ENCODE measurements around the gene CST9L. TPM values are rescaled to one million over a fixed set of nuclear protein-coding genes. Genes with fewer than 3 reads are reported as not detected.

Gene CST9L
- total and polyA plus RNA-seq, 11 donors: not detected

GRCh38 chr20:23547613-23548012, 20.7 kb downstream of the CST9L start:
- intact Hi-C loops (cut with DNase I): no loop called here
- 71 to 80% (median 75%) methylated on average over 5 of the region's 5 CpGs for WGBS, 4 donors
- Histone ChIP-seq H3K4me3 (no peak overlapping the region), H3K36me3 (no peaks in the 10 kb centered on the region), H3K27ac (no peak overlapping the region), H3K4me1 (no peaks in the 10 kb centered on the region), H3K27me3 (peaks cover 0 to 13% (median 0%) of the 10 kb centered on the region in 9 donors), H3K9me3 (no peaks in the 10 kb centered on the region)
- TF ChIP-seq CTCF (IDR thresholded peaks at IDR 0.05): no peak
- no peak for TF ChIP-seq POLR2A (IDR thresholded peaks at IDR 0.05)
- ATAC-seq: no peak
- DNase-seq: no peak

GRCh38 chr20:23546435-23547144, 21.7 kb downstream of the CST9L start:
- WGBS, 4 donors: 82 to 87% (median 86%) methylated on average over 10 to 12 of the region's 12 CpGs
- no peak overlapping the region for H3K27ac ChIP-seq
- no peak for DNase-seq
- intact Hi-C loops (cut with DNase I): no loop called here
- no peak overlapping the region for H3K4me3 ChIP-seq
- TF ChIP-seq POLR2A (IDR thresholded peaks at IDR 0.05) (no peak), CTCF (IDR thresholded peaks at IDR 0.05) (no peak)
- H3K4me1 ChIP-seq: no peaks in the 10 kb centered on the region
- ATAC-seq: no peak
- H3K36me3 ChIP-seq: no peaks in the 10 kb centered on the region
- H3K9me3 ChIP-seq: no peaks in the 10 kb centered on the region
- peaks cover 0 to 13% (median 0%) of the 10 kb centered on the region in 9 donors for H3K27me3 ChIP-seq

- H3K27me3 ChIP-seq: peaks cover 0 to 3% (median 0%) of the 10 kb centered on the region in 9 donors
- TF ChIP-seq CTCF (IDR thresholded peaks at IDR 0.05) (no peak), POLR2A (IDR thresholded peaks at IDR 0.05) (no peak)
- H3K36me3 ChIP-seq: no peaks in the 10 kb centered on the region
- intact Hi-C loops (cut with DNase I): no loop called here
- H3K9me3 ChIP-seq: no peaks in the 10 kb centered on the region
- DNase-seq (no peak), ATAC-seq (no peak)
- H3K4me3 ChIP-seq: no peak overlapping the region
- H3K4me1 ChIP-seq: no peaks in the 10 kb centered on the region
- 89 to 99% (median 95%) methylated on average over 6 of the region's 6 CpGs for WGBS, 4 donors
- H3K27ac ChIP-seq: no peak overlapping the region
These were observed 24.2 kb downstream of the CST9L start for GRCh38 chr20:23544133-23544532.

- intact Hi-C loops (cut with DNase I): no loop called here
- no peaks in the 10 kb centered on the region for H3K9me3 ChIP-seq
- TF ChIP-seq POLR2A (IDR thresholded peaks at IDR 0.05) (no peak), CTCF (IDR thresholded peaks at IDR 0.05) (no peak)
- DNase-seq (no peak), ATAC-seq (no peak)
- no peaks in the 10 kb centered on the region for H3K4me1 ChIP-seq
- 47 to 54% (median 49%) methylated on average over 4 to 5 of the region's 5 CpGs for WGBS, 4 donors
- no peak overlapping the region for H3K27ac ChIP-seq
- peaks cover 0 to 3% (median 0%) of the 10 kb centered on the region in 9 donors for H3K27me3 ChIP-seq
- no peak overlapping the region for H3K4me3 ChIP-seq
- no peaks in the 10 kb centered on the region for H3K36me3 ChIP-seq
These were observed 25.5 kb downstream of the CST9L start for GRCh38 chr20:23542801-23543200.

Measured in heart left ventricle (tissue), 16 donors.